ENCODE measurements around the gene GRAMD1A. TPM values are rescaled to one million over a fixed set of nuclear protein-coding genes. Genes with fewer than 3 reads are reported as not detected.
A peak's percentile ranks its signal among the peaks of the same experiment; 100 is the strongest.
"Not testable (repeated sequence)": the region's sequence is repeated elsewhere in the genome, so short reads cannot be mapped to it uniquely, and the experiment has no call there.

The GRAMD1A gene
- total RNA-seq, 2 donors from 2014 or later, result 115 to 137 TPM

DNA sequence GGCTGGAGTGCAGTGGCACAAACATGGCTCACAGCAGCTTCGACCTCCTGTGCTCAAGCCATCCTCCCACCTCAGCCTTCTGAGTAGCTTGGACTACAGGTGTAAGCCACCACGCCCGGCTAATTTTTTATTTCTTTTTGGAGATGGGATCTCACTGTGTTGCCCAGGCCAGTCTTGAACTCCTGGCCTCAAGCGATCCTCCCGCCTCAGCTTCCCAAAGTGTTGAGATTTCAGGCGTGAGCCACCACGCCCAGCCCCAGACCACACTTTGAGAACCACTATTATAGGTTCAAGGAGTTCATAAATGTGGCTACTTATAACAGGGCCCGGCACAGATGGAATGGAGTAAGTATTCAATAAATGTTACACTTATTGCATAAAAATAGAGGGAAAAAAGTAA, 26.9 kb downstream of the GRAMD1A start:
- Mint-ChIP-seq H3K27me3 (ENCODE audit: insufficient read depth) (peaks cover 14% of the 10 kb centered on the region), H3K27ac (no peak overlapping the region), H3K9me3 (no peaks in the 10 kb centered on the region), H3K36me3 (ENCODE audit: low read depth) (peaks cover 55% of the 10 kb centered on the region), H3K4me3 (no peak overlapping the region), H3K4me1 (peaks cover 6% of the 10 kb centered on the region)
- no peaks in the 10 kb centered on the region for H3K9me3 ChIP-seq (ENCODE audit: control insufficient read depth, low read length)
- peaks cover 21% of the 10 kb centered on the region for H3K27me3 ChIP-seq (ENCODE audit: control insufficient read depth, insufficient read depth, low read length, poor library complexity, severe bottlenecking)
- H3K4me3 ChIP-seq (ENCODE audit: low read length), result no peak overlapping the region
- H3K27ac ChIP-seq (ENCODE audit: low read depth, low read length), result no peak overlapping the region
- peaks cover 53% of the 10 kb centered on the region for H3K36me3 ChIP-seq (ENCODE audit: control insufficient read depth, insufficient read depth, low read length)
- TF ChIP-seq CTCF (conservative IDR thresholded peaks at IDR 0.05), result no peak
- DNase-seq, result no peak
- H3K4me1 ChIP-seq (ENCODE audit: control insufficient read depth, insufficient read depth, low read length), result no peaks in the 10 kb centered on the region
- WGBS, 2 experiments (ENCODE audit: insufficient coverage in 1 of 2, insufficient read length in 1 of 2), result 88 to 97% methylated on average over 5 to 8 of the region's 8 CpGs
- no peak overlapping the region for H3K9ac ChIP-seq (ENCODE audit: extremely low read depth, low read length, poor library complexity, severe bottlenecking)

DNA sequence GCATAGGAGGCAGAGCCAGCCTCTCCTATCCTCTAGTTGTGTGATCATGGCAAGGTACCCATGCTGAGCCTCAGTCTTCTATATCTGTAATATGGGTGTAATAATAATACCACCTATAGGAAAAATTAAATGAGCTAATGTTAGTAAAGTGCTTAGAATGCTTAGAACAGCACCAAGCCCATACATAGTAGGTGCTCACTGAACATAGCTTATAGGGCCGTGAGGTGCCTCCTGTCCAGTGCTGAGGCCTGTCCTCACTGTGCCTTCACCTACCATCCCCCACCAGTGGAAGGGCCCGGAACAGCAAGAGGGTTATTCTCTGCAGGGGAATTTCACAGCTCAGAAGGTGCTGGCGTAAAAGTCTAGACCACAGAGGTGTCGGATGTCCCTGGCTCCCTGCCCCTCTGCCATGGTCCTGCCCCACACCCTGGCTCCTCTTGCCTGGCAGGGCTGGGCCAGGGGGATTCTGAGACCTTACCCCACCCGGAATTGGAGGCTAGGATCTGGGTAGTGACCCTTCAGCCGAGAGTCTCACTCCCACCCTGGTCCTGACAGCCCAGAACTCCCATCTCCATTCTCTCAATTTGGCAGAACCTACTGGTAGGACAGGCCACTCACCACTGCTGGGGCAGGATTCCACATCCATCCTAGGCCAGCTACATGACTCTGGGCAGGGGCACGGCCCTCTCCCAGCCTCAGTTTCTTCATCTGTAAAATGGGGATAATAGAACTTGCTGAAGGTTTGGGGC, 27.9 kb downstream of the GRAMD1A start:
- H3K4me3 Mint-ChIP-seq, result no peak overlapping the region
- H3K9me3 Mint-ChIP-seq, result no peaks in the 10 kb centered on the region
- H3K27me3 Mint-ChIP-seq (ENCODE audit: insufficient read depth), result peaks cover 24% of the 10 kb centered on the region
- DNase-seq, result peak; percentile 68
- Histone ChIP-seq H3K9ac (ENCODE audit: extremely low read depth, low read length, poor library complexity, severe bottlenecking) (no peak overlapping the region), H3K4me3 (ENCODE audit: low read length) (no peak overlapping the region), H3K27me3 (ENCODE audit: control insufficient read depth, insufficient read depth, low read length, poor library complexity, severe bottlenecking) (peaks cover 31% of the 10 kb centered on the region), H3K36me3 (ENCODE audit: control insufficient read depth, insufficient read depth, low read length) (peaks cover 49% of the 10 kb centered on the region), H3K27ac (ENCODE audit: low read depth, low read length) (no peak overlapping the region), H3K9me3 (ENCODE audit: control insufficient read depth, low read length) (no peaks in the 10 kb centered on the region), H3K4me1 (ENCODE audit: control insufficient read depth, insufficient read depth, low read length) (no peaks in the 10 kb centered on the region)
- 87% methylated on average over 6 to 7 of the region's 7 CpGs for WGBS, 2 experiments (ENCODE audit: insufficient coverage in 1 of 2, insufficient read length in 1 of 2)
- peaks cover 48% of the 10 kb centered on the region for H3K36me3 Mint-ChIP-seq (ENCODE audit: low read depth)
- no peak overlapping the region for H3K27ac Mint-ChIP-seq
- no peak for TF ChIP-seq CTCF (conservative IDR thresholded peaks at IDR 0.05)
- H3K4me1 Mint-ChIP-seq, result peaks cover 6% of the 10 kb centered on the region

- H3K27ac Mint-ChIP-seq; DNase-seq; H3K27ac ChIP-seq (ENCODE audit: low read depth, low read length); H3K9ac ChIP-seq (ENCODE audit: extremely low read depth, low read length, poor library complexity, severe bottlenecking); H3K9me3 Mint-ChIP-seq; H3K4me3 Mint-ChIP-seq; H3K4me3 ChIP-seq (ENCODE audit: low read length); H3K4me1 Mint-ChIP-seq; H3K4me1 ChIP-seq (ENCODE audit: control insufficient read depth, insufficient read depth, low read length); H3K9me3 ChIP-seq (ENCODE audit: control insufficient read depth, low read length): not testable (repeated sequence)
- Mint-ChIP-seq H3K36me3 (ENCODE audit: low read depth) (peaks cover 43% of the 10 kb centered on the region), H3K27me3 (ENCODE audit: insufficient read depth) (peaks cover 29% of the 10 kb centered on the region)
- WGBS, 2 experiments (ENCODE audit: insufficient coverage in 1 of 2, insufficient read length in 1 of 2), result 95% methylated on average over 3 of the region's 3 CpGs; no CpG with 5 or more reads in 1 of the 2 experiments
- Histone ChIP-seq H3K36me3 (ENCODE audit: control insufficient read depth, insufficient read depth, low read length) (peaks cover 44% of the 10 kb centered on the region), H3K27me3 (ENCODE audit: control insufficient read depth, insufficient read depth, low read length, poor library complexity, severe bottlenecking) (peaks cover 36% of the 10 kb centered on the region)
Measured at GRCh38 chr19:35028600-35028885, 28.4 kb downstream of the GRAMD1A start.

- H3K4me3 ChIP-seq (ENCODE audit: low read length); H3K9me3 Mint-ChIP-seq; H3K9me3 ChIP-seq (ENCODE audit: control insufficient read depth, low read length); H3K9ac ChIP-seq (ENCODE audit: extremely low read depth, low read length, poor library complexity, severe bottlenecking); H3K27ac Mint-ChIP-seq; H3K4me1 ChIP-seq (ENCODE audit: control insufficient read depth, insufficient read depth, low read length); H3K4me1 Mint-ChIP-seq; H3K27ac ChIP-seq (ENCODE audit: low read depth, low read length); DNase-seq: not testable (repeated sequence)
- H3K4me3 Mint-ChIP-seq, result peak overlapping the region; percentile 37
- H3K36me3 Mint-ChIP-seq (ENCODE audit: low read depth), result peaks cover 37% of the 10 kb centered on the region
- peaks cover 38% of the 10 kb centered on the region for H3K27me3 ChIP-seq (ENCODE audit: control insufficient read depth, insufficient read depth, low read length, poor library complexity, severe bottlenecking)
- WGBS, 2 experiments (ENCODE audit: insufficient coverage in 1 of 2, insufficient read length in 1 of 2), result 75 to 100% methylated on average over 2 to 11 of the region's 11 CpGs
- peaks cover 34% of the 10 kb centered on the region for H3K27me3 Mint-ChIP-seq (ENCODE audit: insufficient read depth)
- peaks cover 37% of the 10 kb centered on the region for H3K36me3 ChIP-seq (ENCODE audit: control insufficient read depth, insufficient read depth, low read length)
Measured at GRCh38 chr19:35029275-35029736, 29.2 kb downstream of the GRAMD1A start.
